Activated CD4-positive, alpha-beta memory T cell treated with anti-CD3 and anti-CD28 coated beads for 36 hours (primary cell): Measurements from ENCODE around the gene TWNK. TPM values are rescaled to one million over a fixed set of nuclear protein-coding genes. Genes with fewer than 3 reads are reported as not detected.

Source experiments
- CTCF ChIA-PET: fragments of 350-600 bp; sonication (Branson Sonifier 250); formaldehyde crosslinking; loops from one replicate; lab custom pipeline; 2021; ENCODE audit warnings: antibody characterized with exemption, inconsistent platforms; lab: Charles Lee
- POLR2A ChIA-PET: fragments of 350-600 bp; sonication (Branson Sonifier 250); formaldehyde crosslinking; loops from one replicate; lab custom pipeline; 2021; ENCODE audit warnings: antibody characterized with exemption; lab: Charles Lee
- DNase-seq: peaks from one replicate; pipeline ENCODE4 v3.0.0-alpha.2; 2020
- H3K27ac Mint-ChIP-seq: one replicate; pipeline ENCODE4 v1.8.0; 2021; ENCODE audit warnings: mixed read lengths
- H3K27me3 Mint-ChIP-seq: one replicate; pipeline ENCODE4 v1.8.0; 2021; ENCODE audit warnings: mixed read lengths
- H3K36me3 Mint-ChIP-seq: one replicate; pipeline ENCODE4 v1.8.0; 2021; ENCODE audit warnings: mixed read lengths
- H3K4me1 Mint-ChIP-seq: one replicate; pipeline ENCODE4 v1.8.0; 2021; ENCODE audit warnings: low read depth, mixed read lengths
- H3K4me3 Mint-ChIP-seq: one replicate; pipeline ENCODE4 v1.8.0; 2021; ENCODE audit warnings: mild to moderate bottlenecking, mixed read lengths
- H3K9me3 Mint-ChIP-seq: one replicate; pipeline ENCODE4 v1.8.0; 2021; ENCODE audit warnings: mixed read lengths
- intact Hi-C: fragments of 100-400 bp; cut with micrococcal nuclease; formaldehyde crosslinking; loops from one replicate; pipeline ENCODE4 v1.15.1; 2023
- total RNA-seq, 2 experiments: library from RNA; stranded (reverse); gene quantifications; one replicate each; pipeline ENCODE4 v1.2.3, GENCODE V29; 2021

TWNK gene
- total RNA-seq, 2 experiments from 2014 or later = 12.8 to 14.0 TPM

DNA sequence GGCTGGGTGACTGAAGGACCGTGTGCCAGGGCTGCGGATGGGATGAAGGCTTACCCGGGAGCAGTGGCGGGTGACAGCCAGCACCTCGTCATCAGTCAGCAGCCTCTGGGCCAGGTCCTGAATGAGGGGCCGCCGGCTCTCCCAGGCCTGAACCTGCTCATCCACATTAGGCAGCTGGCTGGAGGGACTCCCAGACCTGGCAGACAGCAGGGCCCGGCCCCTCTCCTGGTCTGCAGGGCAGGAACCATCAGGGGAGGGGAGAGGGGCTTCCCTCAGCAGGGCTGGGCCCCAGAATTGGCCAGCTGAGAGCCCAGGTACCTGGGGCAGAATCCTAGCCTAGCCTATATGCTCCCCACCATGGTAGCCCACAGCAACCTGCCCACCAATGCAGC lies 28.2 kb downstream of the TWNK start:
- intact Hi-C loops = no loop called here
- H3K27ac Mint-ChIP-seq = no peak overlapping the region
- CTCF ChIA-PET = interaction anchor here (0.8 to 7.2 kb wide), 10 partner anchors 9 to 52 kb away, joined by 3 to 199 read pairs (median 9); partner anchors contain the start of genes LZTS2, PDZD7, SEMA4G and SFXN3

DNA sequence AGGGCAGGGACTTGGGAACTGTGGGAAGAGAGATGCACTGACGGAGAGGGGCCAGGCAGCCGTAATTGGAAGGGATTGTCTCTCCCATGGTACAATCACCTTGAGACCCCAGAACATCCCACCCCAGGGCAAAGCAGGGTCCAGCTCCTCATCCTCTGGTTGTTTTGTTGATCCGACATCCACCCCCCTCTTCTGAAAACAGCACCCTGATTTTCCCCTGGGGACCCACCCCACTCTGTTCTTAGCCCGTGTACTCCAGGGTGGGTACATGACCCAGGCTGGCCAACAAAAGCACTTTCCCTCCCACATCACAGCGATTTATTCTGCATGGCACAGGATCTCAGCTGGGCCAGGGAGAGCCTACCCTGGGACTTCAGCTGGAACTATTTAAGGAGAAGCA lies 29.5 kb downstream of the TWNK start:
- POLR2A ChIA-PET = interaction anchor here (0.6 to 3.4 kb wide), 4 partner anchors 10 to 19 kb away, joined by 3 to 11 read pairs (median 4); partner anchors contain the start of genes PDZD7 and SFXN3
- peaks cover 39% of the 10 kb centered on the region for H3K27me3 Mint-ChIP-seq
- no peak overlapping the region for H3K4me3 Mint-ChIP-seq
- CTCF ChIA-PET = interaction anchor here (0.6 to 7.2 kb wide), 13 partner anchors 15 to 535 kb away, joined by 3 to 199 read pairs (median 8); partner anchors contain the start of genes KAZALD1, LZTS2, PDZD7 and SEMA4G
- DNase-seq = no peak
- no peaks in the 10 kb centered on the region for H3K36me3 Mint-ChIP-seq
- peaks cover 25% of the 10 kb centered on the region for H3K4me1 Mint-ChIP-seq
- no peaks in the 10 kb centered on the region for H3K9me3 Mint-ChIP-seq
- no peak overlapping the region for H3K27ac Mint-ChIP-seq
- intact Hi-C loops = no loop called here

More for the DNA sequence above, 28.2 kb downstream of the TWNK start:
- Mint-ChIP-seq H3K36me3 (no peaks in the 10 kb centered on the region), H3K4me3 (no peak overlapping the region), H3K4me1 (peaks cover 25% of the 10 kb centered on the region), H3K27me3 (peaks cover 35% of the 10 kb centered on the region), H3K9me3 (no peaks in the 10 kb centered on the region)
- no peak for DNase-seq
- POLR2A ChIA-PET = interaction anchor here (0.8 to 1.4 kb wide), 2 partner anchors 16 to 28 kb away, joined by 3 to 5 read pairs; partner anchors contain the start of gene TWNK

DNA sequence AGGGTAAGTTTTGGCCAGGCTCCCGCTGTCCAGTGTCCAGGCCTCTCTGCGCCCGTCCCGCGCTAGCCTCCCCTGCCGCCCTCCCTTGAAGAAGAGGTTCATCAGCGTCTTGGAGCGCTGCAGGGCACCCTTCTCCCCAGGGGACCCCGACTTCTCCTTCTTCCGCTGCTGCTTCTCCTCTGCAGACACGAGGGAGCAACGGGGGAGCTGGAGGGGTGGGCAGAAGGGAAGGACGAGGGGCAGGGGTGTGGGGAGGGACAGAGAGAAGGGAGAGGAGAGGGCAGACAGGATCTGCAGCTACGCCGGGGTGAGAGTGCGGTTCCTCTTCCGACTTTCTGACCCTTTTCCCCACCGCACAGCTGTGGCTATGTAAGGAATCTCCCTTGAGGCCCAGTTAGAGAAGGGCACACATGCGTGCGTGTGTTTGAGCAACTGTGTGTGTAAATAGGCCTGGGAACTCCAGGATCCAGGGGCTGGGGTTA lies 30.8 kb downstream of the TWNK start:
- DNase-seq = no peak
- intact Hi-C loops = loop anchor here (2.0 kb wide), 1 partner anchor 43 kb away; the partner anchor contains the start of gene KAZALD1
- H3K27ac Mint-ChIP-seq = no peak overlapping the region
- ChIA-PET CTCF (interaction anchor here (0.8 to 7.2 kb wide), 11 partner anchors 9 to 337 kb away, joined by 3 to 199 read pairs (median 12); partner anchors contain the start of genes KAZALD1, LZTS2, PDZD7 and SFXN3), POLR2A (interaction anchor here (3.4 kb wide), 1 partner anchor 13 kb away, joined by 11 read pairs; the partner anchor contains the start of genes PDZD7 and SFXN3)
- peaks cover 40% of the 10 kb centered on the region for H3K27me3 Mint-ChIP-seq
- H3K4me3 Mint-ChIP-seq = no peak overlapping the region
- no peaks in the 10 kb centered on the region for H3K36me3 Mint-ChIP-seq
- peaks cover 18% of the 10 kb centered on the region for H3K4me1 Mint-ChIP-seq
- H3K9me3 Mint-ChIP-seq = no peaks in the 10 kb centered on the region

DNA sequence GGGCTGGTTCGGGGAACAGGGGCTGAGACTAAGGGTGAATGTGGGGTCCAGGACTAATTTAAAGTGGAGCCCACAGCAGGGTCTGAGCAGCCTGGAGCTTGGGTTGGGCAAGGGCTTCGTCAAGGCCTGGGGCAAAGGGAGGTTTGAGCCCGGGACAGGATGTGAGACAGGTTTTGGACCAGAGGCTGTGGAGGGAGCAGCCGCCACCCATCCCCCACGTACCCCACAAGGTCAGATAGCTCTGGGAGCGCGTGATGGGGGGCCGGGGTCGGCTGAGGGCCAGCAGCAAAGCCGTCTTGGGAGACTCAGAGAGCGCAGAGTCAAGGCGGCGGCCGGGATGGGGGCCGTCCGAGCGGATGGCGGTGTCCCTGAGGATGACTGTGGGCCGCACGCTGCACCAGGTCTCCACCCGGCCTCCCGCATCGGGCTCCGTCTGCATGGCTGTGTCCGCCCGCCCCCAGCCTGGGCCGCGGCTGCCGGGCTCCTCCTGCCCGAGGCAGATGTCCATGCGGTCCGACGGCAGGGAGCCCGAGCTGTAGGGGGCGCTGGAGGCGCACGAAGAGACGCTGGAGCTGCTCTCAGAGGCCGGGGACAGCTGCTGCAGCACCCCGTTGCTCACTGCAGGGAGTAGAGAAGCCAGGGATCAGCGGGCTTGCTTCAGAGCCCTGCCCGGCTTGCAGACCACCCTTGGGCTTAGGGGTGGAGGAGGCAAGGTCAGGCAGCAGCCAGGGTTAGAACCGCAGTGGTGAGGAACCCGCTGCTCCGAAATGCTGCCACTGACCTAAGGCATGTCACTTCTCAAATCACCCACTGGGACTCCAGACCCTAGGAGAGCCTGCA lies 31.5 kb downstream of the TWNK start:
- Mint-ChIP-seq H3K27me3 (peaks cover 38% of the 10 kb centered on the region), H3K4me3 (no peak overlapping the region), H3K9me3 (no peaks in the 10 kb centered on the region), H3K27ac (no peak overlapping the region), H3K4me1 (peaks cover 15% of the 10 kb centered on the region), H3K36me3 (no peaks in the 10 kb centered on the region)
- intact Hi-C loops = loop anchor here (2.0 kb wide), 1 partner anchor 42 kb away; the partner anchor contains the start of gene KAZALD1
- CTCF ChIA-PET = interaction anchor here (0.6 to 7.2 kb wide), 23 partner anchors 9 to 1003 kb away, joined by 3 to 199 read pairs (median 6); partner anchors contain the start of genes KAZALD1, LZTS2, MRPL43 and PDZD7
- POLR2A ChIA-PET = interaction anchor here (0.6 to 3.4 kb wide), 2 partner anchors 13 to 31 kb away, joined by 4 to 11 read pairs; partner anchors contain the start of genes PDZD7 and SFXN3
- DNase-seq = peak; percentile 89

DNA sequence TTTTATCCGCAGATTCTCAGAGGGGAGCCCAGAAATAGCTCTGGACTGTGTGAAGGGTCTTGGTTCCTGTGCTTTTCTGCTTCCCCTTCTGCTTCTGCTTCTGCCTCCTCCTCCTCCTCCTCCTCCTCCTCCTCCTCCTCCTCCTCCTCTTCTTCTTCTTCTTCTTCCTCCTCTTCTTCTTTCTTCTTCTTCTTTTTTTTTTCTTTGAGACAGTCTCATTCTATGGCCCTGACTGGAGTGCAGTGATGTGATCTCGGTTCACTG lies 32.0 kb downstream of the TWNK start:
- Mint-ChIP-seq H3K4me3 (no peak overlapping the region), H3K27ac (no peak overlapping the region), H3K36me3 (no peaks in the 10 kb centered on the region), H3K27me3 (peaks cover 35% of the 10 kb centered on the region), H3K4me1 (peaks cover 12% of the 10 kb centered on the region), H3K9me3 (no peaks in the 10 kb centered on the region)
- DNase-seq = no peak
- ChIA-PET POLR2A (interaction anchor here (3.4 kb wide), 1 partner anchor 12 kb away, joined by 11 read pairs; the partner anchor contains the start of genes PDZD7 and SFXN3), CTCF (interaction anchor here (0.6 to 7.2 kb wide), 22 partner anchors 10 to 1002 kb away, joined by 3 to 199 read pairs (median 6); partner anchors contain the start of genes KAZALD1, LZTS2, MRPL43 and PDZD7)
- intact Hi-C loops = loop anchor here (2.0 kb wide), 1 partner anchor 41 kb away; the partner anchor contains the start of gene KAZALD1

DNA sequence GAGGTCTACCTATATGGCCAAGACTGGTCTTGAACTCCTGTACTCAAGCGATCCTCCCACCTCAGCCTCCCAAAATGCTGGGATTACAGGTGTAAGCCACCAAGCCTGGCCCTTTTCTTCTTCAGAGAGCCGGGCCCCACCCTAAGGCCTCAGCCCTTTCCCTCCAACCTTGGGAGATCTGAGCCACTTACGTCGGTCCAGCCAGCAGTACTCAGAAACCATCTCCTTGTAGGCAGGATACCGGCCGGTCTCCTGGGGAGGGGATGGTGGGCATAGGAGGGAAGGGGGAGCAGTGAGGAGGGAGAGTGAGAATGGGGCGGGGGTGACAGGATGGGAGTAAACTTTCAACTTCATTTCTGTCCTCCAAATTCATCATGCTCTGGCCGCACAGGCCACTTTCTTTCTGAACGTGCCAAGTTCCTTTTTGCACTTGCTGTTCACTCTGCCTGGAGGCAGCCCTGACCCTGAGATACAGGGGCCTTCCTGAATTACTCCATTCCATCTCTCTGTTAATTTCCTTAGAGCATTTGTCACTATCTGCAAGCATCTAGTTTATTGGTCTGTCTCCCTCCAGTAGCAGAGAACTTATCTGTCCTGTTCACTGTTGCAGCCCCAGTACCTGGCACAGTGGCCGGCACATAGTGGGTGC lies 33.2 kb downstream of the TWNK start:
- POLR2A ChIA-PET = no interaction called here
- DNase-seq = no peak
- Mint-ChIP-seq H3K36me3 (no peaks in the 10 kb centered on the region), H3K9me3 (no peaks in the 10 kb centered on the region), H3K4me1 (peaks cover 3% of the 10 kb centered on the region), H3K27me3 (peaks cover 32% of the 10 kb centered on the region), H3K4me3 (no peak overlapping the region), H3K27ac (no peak overlapping the region)
- CTCF ChIA-PET = interaction anchor here (1.5 to 7.2 kb wide), 2 partner anchors 11 to 121 kb away, joined by 8 to 137 read pairs; partner anchors contain the start of genes PDZD7 and SFXN3
- intact Hi-C loops = loop anchor here (1.0 kb wide), 1 partner anchor 25 kb away; no protein-coding TSS in a partner anchor

DNA sequence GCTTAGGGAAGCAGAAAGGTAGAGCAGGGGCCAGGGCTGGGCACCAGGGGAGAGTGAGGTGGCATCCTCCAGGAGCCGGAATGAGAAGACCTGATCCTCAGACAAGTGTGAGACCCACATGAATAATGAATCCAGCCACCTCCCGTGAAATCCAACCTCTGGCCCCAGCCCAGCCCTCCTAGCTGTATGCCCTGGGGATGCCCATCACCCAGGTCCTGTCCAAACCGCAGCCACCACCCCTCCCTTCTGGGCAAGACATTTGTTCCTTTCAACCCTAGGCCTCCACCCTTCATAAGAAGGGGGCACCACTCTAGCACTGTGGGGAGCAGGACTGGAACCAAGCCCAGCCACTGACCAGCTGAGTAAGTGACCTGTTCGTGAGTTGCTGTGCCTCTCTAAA lies 33.9 kb downstream of the TWNK start:
- ChIA-PET CTCF (no interaction called here), POLR2A (no interaction called here)
- Mint-ChIP-seq H3K36me3 (no peaks in the 10 kb centered on the region), H3K27ac (no peak overlapping the region), H3K9me3 (no peaks in the 10 kb centered on the region), H3K4me1 (peaks cover 3% of the 10 kb centered on the region), H3K27me3 (peaks cover 28% of the 10 kb centered on the region), H3K4me3 (no peak overlapping the region)
- DNase-seq = no peak
- intact Hi-C loops = no loop called here

DNA sequence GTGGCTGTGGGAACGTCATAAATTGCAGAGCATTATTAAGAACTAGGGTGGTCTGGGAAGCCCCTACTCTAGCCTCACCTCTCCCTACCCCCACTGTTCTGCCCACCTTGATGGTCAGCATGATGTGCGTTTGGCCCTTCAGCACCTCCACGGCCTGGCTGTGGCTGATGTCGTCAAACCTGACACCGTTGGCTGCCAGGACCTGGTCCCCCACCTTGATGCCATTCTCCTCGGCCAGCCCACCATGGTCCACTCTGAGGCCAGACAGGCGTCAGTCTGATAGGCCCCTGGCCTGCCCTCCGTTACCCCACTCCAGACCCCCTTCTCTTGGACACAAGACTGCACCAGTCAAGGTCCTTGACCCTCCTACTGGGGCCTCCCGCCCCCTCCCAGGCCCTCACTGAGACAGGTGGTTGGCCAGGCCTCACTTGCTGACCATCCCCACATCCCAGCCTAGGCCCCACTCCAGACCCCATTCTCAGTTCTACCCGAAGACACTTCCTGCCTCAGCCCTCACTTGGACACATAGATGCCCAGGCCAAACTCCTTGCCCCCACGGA lies 34.4 kb downstream of the TWNK start:
- H3K4me1 Mint-ChIP-seq = peaks cover 3% of the 10 kb centered on the region
- intact Hi-C loops = no loop called here
- POLR2A ChIA-PET = no interaction called here
- H3K27ac Mint-ChIP-seq = no peak overlapping the region
- H3K4me3 Mint-ChIP-seq = no peak overlapping the region
- CTCF ChIA-PET = interaction anchor here (0.8 to 1.6 kb wide), 2 partner anchors 8 to 28 kb away, joined by 4 read pairs; no protein-coding TSS in a partner anchor
- DNase-seq = no peak
- H3K36me3 Mint-ChIP-seq = no peaks in the 10 kb centered on the region
- H3K9me3 Mint-ChIP-seq = no peaks in the 10 kb centered on the region
- H3K27me3 Mint-ChIP-seq = peaks cover 23% of the 10 kb centered on the region

DNA sequence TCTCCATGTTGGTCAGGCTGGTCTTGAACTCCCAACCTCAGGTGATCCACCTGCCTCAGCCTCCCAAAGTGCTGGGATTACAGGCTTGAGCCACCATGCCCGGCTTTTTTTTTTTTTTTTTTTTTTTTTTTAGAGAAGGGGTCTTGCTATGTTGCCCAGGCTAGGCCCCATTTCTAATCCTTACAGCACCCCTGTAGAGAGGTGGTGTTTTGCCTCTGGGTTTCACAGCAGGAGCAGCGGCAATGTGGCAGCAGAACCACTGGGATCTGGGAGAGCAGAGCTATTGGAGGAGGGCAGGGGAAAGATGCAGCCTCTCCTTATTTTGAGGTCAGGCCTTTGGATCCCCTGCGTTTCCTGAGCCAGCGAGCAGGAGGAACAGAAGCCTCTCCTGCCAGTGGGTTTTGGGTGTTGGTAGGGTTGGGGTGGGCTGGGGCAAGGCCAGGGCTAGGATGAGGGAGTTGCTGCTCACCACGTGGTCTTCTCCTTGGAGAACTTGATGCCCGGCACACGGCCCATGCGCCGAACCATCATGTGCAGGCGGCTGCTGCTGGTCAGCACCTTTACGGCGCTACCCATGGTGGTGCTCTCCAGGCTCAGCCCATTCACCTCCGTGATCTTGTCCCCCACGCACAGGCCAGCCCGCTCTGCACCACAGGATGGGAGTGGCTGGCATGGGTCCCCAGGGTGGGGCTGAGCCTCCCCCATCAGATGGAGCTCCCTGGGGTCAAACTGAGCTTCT lies 35.8 kb downstream of the TWNK start:
- POLR2A ChIA-PET = interaction anchor here (1.2 kb wide), 1 partner anchor 20 kb away, joined by 3 read pairs; no protein-coding TSS in a partner anchor
- Mint-ChIP-seq H3K4me1 (peaks cover 3% of the 10 kb centered on the region), H3K27ac (no peak overlapping the region), H3K36me3 (no peaks in the 10 kb centered on the region), H3K27me3 (peaks cover 16% of the 10 kb centered on the region), H3K4me3 (no peak overlapping the region), H3K9me3 (no peaks in the 10 kb centered on the region)
- no peak for DNase-seq
- CTCF ChIA-PET = interaction anchor here (0.6 to 1.6 kb wide), 4 partner anchors 9 to 67 kb away, joined by 3 to 4 read pairs (median 4); no protein-coding TSS in a partner anchor
- intact Hi-C loops = no loop called here

DNA sequence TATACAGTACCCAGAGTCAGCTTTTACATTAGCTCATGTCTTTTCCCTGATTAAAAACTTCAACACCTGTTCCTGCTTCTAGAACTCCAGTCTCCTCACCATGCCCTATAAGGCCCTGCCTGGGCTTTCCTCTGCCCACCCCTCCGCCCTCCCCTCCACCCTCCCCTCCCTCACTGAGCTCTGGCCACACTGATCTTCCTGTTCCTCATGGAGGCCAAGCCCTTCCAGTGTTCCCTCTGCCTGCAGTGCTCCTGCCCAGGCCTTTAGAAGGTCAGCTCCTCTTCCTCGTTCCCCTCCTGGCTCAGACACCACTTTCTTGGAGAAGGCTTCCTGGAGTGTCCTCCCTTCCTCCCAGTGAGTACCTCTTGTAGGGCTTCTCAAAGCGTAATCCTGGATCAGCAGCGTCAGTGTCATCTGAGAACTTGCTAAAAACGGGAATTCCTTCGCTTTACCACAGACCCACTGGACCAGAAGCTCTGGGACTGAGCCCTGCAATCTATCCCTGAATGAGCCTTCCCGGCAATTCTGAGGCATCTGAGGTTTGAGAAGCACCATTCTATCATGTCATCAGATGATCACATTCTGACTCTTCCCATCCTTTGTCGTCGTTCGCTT lies 39.9 kb downstream of the TWNK start:
- ChIA-PET CTCF (interaction anchor here (0.7 to 28.4 kb wide), 6 partner anchors 10 to 37 kb away, joined by 4 to 559 read pairs (median 8); partner anchors contain the start of gene KAZALD1), POLR2A (interaction anchor here (0.8 kb wide), 1 partner anchor 10 kb away, joined by 3 read pairs; no protein-coding TSS in a partner anchor)
- DNase-seq = no peak
- intact Hi-C loops = loop anchor here (5.0 kb wide), 1 partner anchor 50 kb away; no protein-coding TSS in a partner anchor
- Mint-ChIP-seq H3K9me3 (no peaks in the 10 kb centered on the region), H3K36me3 (no peaks in the 10 kb centered on the region), H3K27ac (no peak overlapping the region), H3K27me3 (no peaks in the 10 kb centered on the region), H3K4me3 (no peak overlapping the region), H3K4me1 (peaks cover 2% of the 10 kb centered on the region)
